ENCODE data around the gene AGR3. TPM values are rescaled to one million over a fixed set of nuclear protein-coding genes. Genes with fewer than 3 reads are reported as not detected.
"Not testable (repeated sequence)": the region's sequence is repeated elsewhere in the genome, so short reads cannot be mapped to it uniquely, and the experiment has no call there.

Gene AGR3
- total RNA-seq, 1 experiment from 2014 or later, result not detected

GRCh38 chr7:16853189-16853588, 28.6 kb downstream of the AGR3 start:
- CTCF ChIA-PET; H3K27ac ChIP-seq (ENCODE audit: low read depth, low read length); POLR2A ChIA-PET: not testable (repeated sequence)

DNA sequence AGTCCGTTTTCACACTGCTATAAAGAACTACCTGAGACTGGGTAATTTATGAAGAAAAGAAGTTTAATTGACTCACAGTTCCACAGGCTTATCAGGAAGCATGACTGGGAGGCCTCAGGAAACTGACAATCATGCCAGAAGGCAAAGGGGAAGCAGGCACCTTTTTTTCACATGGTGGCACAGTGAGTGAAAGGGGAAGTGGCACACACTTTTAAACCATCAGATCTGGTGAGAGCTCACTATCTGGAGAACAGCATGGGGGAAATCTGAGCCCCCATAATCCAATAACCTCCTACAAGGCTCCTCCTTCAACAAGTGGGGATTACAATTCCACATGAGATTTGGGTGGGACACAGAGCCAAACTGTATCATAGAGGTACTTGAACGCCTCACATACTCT, 30.0 kb downstream of the AGR3 start:
- DNase-seq (ENCODE audit: low read depth, low spot score) (no peak), ATAC-seq (no peak)
- no peaks in the 10 kb centered on the region for H3K9me2 ChIP-seq (ENCODE audit: insufficient read depth)
- no peaks in the 10 kb centered on the region for H3K36me3 ChIP-seq (ENCODE audit: control insufficient read depth in 1 of 2, insufficient read depth in 2 of 2, low read length in 2 of 2)
- POLR2A ChIA-PET, result no interaction called here
- CTCF ChIA-PET, result no interaction called here
- no peak overlapping the region for H2AFZ ChIP-seq (ENCODE audit: low read depth, low read length, poor library complexity, severe bottlenecking)
- H3K9me3 ChIP-seq (ENCODE audit: control insufficient read depth in 1 of 2, insufficient read depth in 1 of 2, low read depth in 1 of 2, low read length in 2 of 2), result no peaks in the 10 kb centered on the region
- H3K4me3 ChIP-seq (replicated peaks in 1 of 2; ENCODE audit: low read depth in 1 of 2, low read length in 2 of 2), result no peak overlapping the region
- no TSS peak for BruUV-seq (replicated peaks)
- H3K27me3 ChIP-seq (ENCODE audit: insufficient read depth, low read length), result no peaks in the 10 kb centered on the region
- no peak overlapping the region for H3K9ac ChIP-seq (ENCODE audit: low read length)
- peaks cover 3 to 6% of the 10 kb centered on the region in 2 experiments; a peak in 2 of 4 replicates for H3K4me1 ChIP-seq (ENCODE audit: control insufficient read depth in 1 of 2, insufficient read depth in 2 of 2, low read length in 2 of 2)
- intact Hi-C loops (cut with micrococcal nuclease), result no loop called here
- H3K79me2 ChIP-seq (ENCODE audit: insufficient read depth, low read length), result no peaks in the 10 kb centered on the region
- H3K27ac ChIP-seq (ENCODE audit: low read depth, low read length), result no peak overlapping the region
- H3K4me2 ChIP-seq (ENCODE audit: low read length), result no peak overlapping the region
- TF ChIP-seq CEBPB (IDR thresholded peaks at IDR 0.05; ENCODE audit: low read depth) (no peak), YY1 (IDR thresholded peaks at IDR 0.05; ENCODE audit: extremely low read depth, insufficient replicate concordance, low read depth, low read length) (no peak)
- H4K20me1 ChIP-seq (ENCODE audit: insufficient read depth), result no peaks in the 10 kb centered on the region
- RAD21 ChIA-PET (ENCODE audit: low non-redundant PET in 1 of 2, low total read pairs in 2 of 2, uncharacterized antibody in 2 of 2, unreplicated experiment in 2 of 2), result no interaction called here

More at GRCh38 chr7:16853189-16853588, 28.6 kb downstream of the AGR3 start:
- H3K9ac ChIP-seq (ENCODE audit: low read length); H3K4me1 ChIP-seq (ENCODE audit: control insufficient read depth in 1 of 2, insufficient read depth in 2 of 2, low read length in 2 of 2); H4K20me1 ChIP-seq (ENCODE audit: insufficient read depth); RAD21 ChIA-PET (ENCODE audit: low non-redundant PET in 1 of 2, low total read pairs in 2 of 2, uncharacterized antibody in 2 of 2, unreplicated experiment in 2 of 2); H3K9me2 ChIP-seq (ENCODE audit: insufficient read depth); H2AFZ ChIP-seq (ENCODE audit: low read depth, low read length, poor library complexity, severe bottlenecking); H3K27me3 ChIP-seq (ENCODE audit: insufficient read depth, low read length); H3K4me2 ChIP-seq (ENCODE audit: low read length); ATAC-seq; H3K79me2 ChIP-seq (ENCODE audit: insufficient read depth, low read length); DNase-seq (ENCODE audit: low read depth, low spot score); H3K4me3 ChIP-seq (replicated peaks in 1 of 2; ENCODE audit: low read depth in 1 of 2, low read length in 2 of 2); H3K9me3 ChIP-seq (ENCODE audit: control insufficient read depth in 1 of 2, insufficient read depth in 1 of 2, low read depth in 1 of 2, low read length in 2 of 2); BruUV-seq (replicated peaks); H3K36me3 ChIP-seq (ENCODE audit: control insufficient read depth in 1 of 2, insufficient read depth in 2 of 2, low read length in 2 of 2); intact Hi-C loops (cut with micrococcal nuclease): not testable (repeated sequence)

Data from HCT116 (cell line).